Calu3 (cell line): Measurements from ENCODE around the gene FBXO42. TPM values are rescaled to one million over a fixed set of nuclear protein-coding genes. Genes with fewer than 3 reads are reported as not detected.
"Not testable (repeated sequence)": the region's sequence is repeated elsewhere in the genome, so short reads cannot be mapped to it uniquely, and the experiment has no call there.

ENCODE experiments used
- BruUV-seq: library from RNA; stranded (reverse); fragments of 400-500 nt; replicated peaks from 2 replicates; lab custom pipeline; 2021; lab: Mats Ljungman, UMichigan
- CTCF ChIA-PET: fragments of 300-600 bp; sonication (Branson Sonifier 250); formaldehyde crosslinking; loops from one replicate; lab custom pipeline; 2022; ENCODE audit warnings: antibody characterized with exemption; lab: Charles Lee
- DNase-seq: peaks from one replicate; pipeline ENCODE4 v3.0.0; 2022
- H3K27ac Mint-ChIP-seq: one replicate; pipeline ENCODE4 v1.8.0; 2022; ENCODE audit warnings: mixed read lengths; ENCODE audit not compliant: unreplicated experiment
- H3K27me3 Mint-ChIP-seq: one replicate; pipeline ENCODE4 v1.8.0; 2022; ENCODE audit warnings: mixed read lengths; ENCODE audit not compliant: unreplicated experiment
- H3K36me3 Mint-ChIP-seq: one replicate; pipeline ENCODE4 v1.8.0; 2022; ENCODE audit warnings: mild to moderate bottlenecking, moderate library complexity, mixed read lengths; ENCODE audit not compliant: insufficient read depth, unreplicated experiment
- H3K4me1 Mint-ChIP-seq: one replicate; pipeline ENCODE4 v1.8.0; 2022; ENCODE audit warnings: mild to moderate bottlenecking, low read depth, mixed read lengths; ENCODE audit not compliant: unreplicated experiment
- H3K4me3 Mint-ChIP-seq: one replicate; pipeline ENCODE4 v1.8.0; 2022; ENCODE audit warnings: mild to moderate bottlenecking, low read depth, moderate library complexity, mixed read lengths; ENCODE audit not compliant: unreplicated experiment
- H3K9me3 Mint-ChIP-seq: one replicate; pipeline ENCODE4 v1.8.0; 2022; ENCODE audit warnings: low read depth, mixed read lengths; ENCODE audit not compliant: unreplicated experiment
- intact Hi-C: fragments of 100-400 bp; cut with micrococcal nuclease; formaldehyde crosslinking; loops from one replicate; pipeline ENCODE4 v1.10.0; 2022; ENCODE audit not compliant: unreplicated experiment
- total RNA-seq: library from RNA; stranded (reverse); gene quantifications from 2 replicates; pipeline ENCODE4 v1.2.3, GENCODE V29; 2022
- TF ChIP-seq, protein P1 (sequence below): fragments of 200-600 bp; IDR thresholded peaks from one replicate; pipeline ENCODE4 v1.8.0; 2022; ENCODE audit warnings: antibody characterized with exemption; ENCODE audit not compliant: unreplicated experiment

FBXO42 gene
- total RNA-seq, 1 experiment from 2014 or later, result 10.6 TPM

DNA sequence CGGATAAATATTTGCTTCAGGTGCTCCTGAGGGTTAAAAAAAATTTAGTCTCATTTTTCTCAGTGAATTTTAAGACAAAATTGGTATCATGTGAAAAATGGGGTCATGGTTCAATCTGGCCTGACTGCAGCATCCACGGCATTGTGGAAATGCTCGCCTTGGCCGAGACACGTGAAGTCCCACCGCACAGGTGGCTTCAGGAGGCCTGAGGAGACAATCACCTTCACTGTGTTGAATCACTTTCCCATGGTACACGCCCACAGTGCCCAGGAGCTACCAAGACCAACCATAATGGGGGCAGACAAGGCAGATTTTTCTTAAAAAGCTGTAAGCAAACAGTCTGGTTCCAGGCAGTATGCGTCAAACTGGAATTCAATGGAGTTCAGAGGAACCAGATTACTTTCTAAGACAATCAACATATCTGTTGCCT lies 104.3 kb downstream of the FBXO42 start:
- CTCF ChIA-PET, result interaction anchor here (1.4 to 1.7 kb wide), 2 partner anchors 115 to 169 kb away, joined by 6 to 7 read pairs; no protein-coding TSS in a partner anchor
- peaks cover 35% of the 10 kb centered on the region for H3K4me1 Mint-ChIP-seq
- H3K27ac Mint-ChIP-seq, result peak overlapping the region; percentile 74
- no peaks in the 10 kb centered on the region for H3K27me3 Mint-ChIP-seq
- intact Hi-C loops, result no loop called here
- no peak for DNase-seq
- TF ChIP-seq, protein P1, sequence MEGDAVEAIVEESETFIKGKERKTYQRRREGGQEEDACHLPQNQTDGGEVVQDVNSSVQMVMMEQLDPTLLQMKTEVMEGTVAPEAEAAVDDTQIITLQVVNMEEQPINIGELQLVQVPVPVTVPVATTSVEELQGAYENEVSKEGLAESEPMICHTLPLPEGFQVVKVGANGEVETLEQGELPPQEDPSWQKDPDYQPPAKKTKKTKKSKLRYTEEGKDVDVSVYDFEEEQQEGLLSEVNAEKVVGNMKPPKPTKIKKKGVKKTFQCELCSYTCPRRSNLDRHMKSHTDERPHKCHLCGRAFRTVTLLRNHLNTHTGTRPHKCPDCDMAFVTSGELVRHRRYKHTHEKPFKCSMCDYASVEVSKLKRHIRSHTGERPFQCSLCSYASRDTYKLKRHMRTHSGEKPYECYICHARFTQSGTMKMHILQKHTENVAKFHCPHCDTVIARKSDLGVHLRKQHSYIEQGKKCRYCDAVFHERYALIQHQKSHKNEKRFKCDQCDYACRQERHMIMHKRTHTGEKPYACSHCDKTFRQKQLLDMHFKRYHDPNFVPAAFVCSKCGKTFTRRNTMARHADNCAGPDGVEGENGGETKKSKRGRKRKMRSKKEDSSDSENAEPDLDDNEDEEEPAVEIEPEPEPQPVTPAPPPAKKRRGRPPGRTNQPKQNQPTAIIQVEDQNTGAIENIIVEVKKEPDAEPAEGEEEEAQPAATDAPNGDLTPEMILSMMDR, result no peak
- BruUV-seq, result no TSS peak
- peaks cover 27% of the 10 kb centered on the region for H3K36me3 Mint-ChIP-seq
- H3K4me3 Mint-ChIP-seq, result no peak overlapping the region
- no peaks in the 10 kb centered on the region for H3K9me3 Mint-ChIP-seq

DNA sequence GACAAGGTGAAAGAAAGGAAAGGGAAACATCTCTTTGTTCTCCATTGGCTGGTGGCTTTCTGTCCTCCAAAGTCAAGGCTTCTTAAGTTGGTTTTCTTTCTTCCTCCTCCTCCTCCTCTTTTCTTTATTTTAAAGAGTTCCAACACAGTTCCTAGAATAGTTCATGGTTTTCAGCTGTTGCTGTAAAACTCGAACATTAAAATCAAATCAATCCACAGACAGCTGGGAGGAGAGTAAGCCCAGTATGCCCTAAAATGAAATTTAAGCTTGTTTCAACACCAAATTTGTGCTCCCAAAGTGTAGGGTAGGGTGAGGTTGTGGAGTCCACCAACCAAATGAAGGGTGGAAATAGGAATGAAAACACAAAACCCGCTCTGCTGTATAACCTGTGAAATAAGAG lies 104.8 kb downstream of the FBXO42 start:
- TF ChIP-seq, protein P1, result no peak
- H3K27ac Mint-ChIP-seq, result no peak overlapping the region
- H3K9me3 Mint-ChIP-seq, result no peaks in the 10 kb centered on the region
- H3K27me3 Mint-ChIP-seq, result no peaks in the 10 kb centered on the region
- H3K4me1 Mint-ChIP-seq, result peaks cover 35% of the 10 kb centered on the region
- intact Hi-C loops, result no loop called here
- BruUV-seq, result no TSS peak
- DNase-seq, result no peak
- CTCF ChIA-PET, result no interaction called here
- no peak overlapping the region for H3K4me3 Mint-ChIP-seq
- peaks cover 27% of the 10 kb centered on the region for H3K36me3 Mint-ChIP-seq

DNA sequence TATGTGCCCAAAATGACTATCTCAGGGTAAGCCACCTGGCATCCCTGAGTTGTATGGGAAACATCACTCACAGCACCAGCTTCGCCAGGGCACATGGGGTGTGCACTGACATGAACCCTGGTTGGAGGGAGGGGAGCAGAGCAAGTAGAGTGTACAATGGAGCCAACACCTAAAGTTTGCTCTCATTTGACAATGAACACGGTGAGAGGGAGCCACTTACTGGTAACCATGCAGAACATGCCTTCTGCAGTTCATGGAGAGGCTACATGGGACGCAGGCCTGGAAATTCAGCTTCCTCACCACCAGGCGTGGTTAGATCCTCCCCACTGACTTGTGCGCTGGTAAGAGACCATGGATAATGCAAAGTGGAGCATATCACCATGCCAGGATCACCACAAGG lies 105.3 kb downstream of the FBXO42 start:
- intact Hi-C loops, result no loop called here
- peaks cover 32% of the 10 kb centered on the region for H3K4me1 Mint-ChIP-seq
- H3K27me3 Mint-ChIP-seq, result no peaks in the 10 kb centered on the region
- no TSS peak for BruUV-seq
- H3K36me3 Mint-ChIP-seq, result peaks cover 27% of the 10 kb centered on the region
- no peak overlapping the region for H3K4me3 Mint-ChIP-seq
- no peak for DNase-seq
- CTCF ChIA-PET, result no interaction called here
- TF ChIP-seq, protein P1, result no peak
- H3K9me3 Mint-ChIP-seq, result no peaks in the 10 kb centered on the region
- H3K27ac Mint-ChIP-seq, result no peak overlapping the region

DNA sequence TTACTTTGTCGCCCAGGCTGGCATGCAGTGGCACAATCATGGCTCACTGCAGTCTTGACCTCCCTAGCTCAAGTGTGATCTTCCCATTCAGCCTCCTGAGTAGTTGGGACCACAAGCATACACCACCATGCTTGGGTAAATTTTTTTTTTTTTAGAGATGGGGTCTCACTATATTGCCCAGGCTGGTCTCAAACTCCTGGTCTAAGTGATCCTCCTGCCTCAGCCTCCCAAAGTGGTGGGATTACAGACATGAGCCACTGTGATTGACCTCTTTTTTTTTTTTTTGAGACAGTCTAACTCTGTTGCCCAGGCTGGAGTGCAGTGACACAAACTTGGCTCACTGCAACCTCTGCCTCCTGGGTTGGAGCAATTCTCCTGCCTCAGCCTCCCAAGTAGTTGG lies 106.0 kb downstream of the FBXO42 start:
- CTCF ChIA-PET, result interaction anchor here (0.7 to 1.1 kb wide), 2 partner anchors 29 to 69 kb away, joined by 3 read pairs; no protein-coding TSS in a partner anchor
- H3K9me3 Mint-ChIP-seq, H3K27me3 Mint-ChIP-seq, H3K27ac Mint-ChIP-seq, intact Hi-C loops, DNase-seq, H3K4me3 Mint-ChIP-seq, BruUV-seq: not testable (repeated sequence)
- peaks cover 27% of the 10 kb centered on the region for H3K36me3 Mint-ChIP-seq
- H3K4me1 Mint-ChIP-seq, result peaks cover 26% of the 10 kb centered on the region

DNA sequence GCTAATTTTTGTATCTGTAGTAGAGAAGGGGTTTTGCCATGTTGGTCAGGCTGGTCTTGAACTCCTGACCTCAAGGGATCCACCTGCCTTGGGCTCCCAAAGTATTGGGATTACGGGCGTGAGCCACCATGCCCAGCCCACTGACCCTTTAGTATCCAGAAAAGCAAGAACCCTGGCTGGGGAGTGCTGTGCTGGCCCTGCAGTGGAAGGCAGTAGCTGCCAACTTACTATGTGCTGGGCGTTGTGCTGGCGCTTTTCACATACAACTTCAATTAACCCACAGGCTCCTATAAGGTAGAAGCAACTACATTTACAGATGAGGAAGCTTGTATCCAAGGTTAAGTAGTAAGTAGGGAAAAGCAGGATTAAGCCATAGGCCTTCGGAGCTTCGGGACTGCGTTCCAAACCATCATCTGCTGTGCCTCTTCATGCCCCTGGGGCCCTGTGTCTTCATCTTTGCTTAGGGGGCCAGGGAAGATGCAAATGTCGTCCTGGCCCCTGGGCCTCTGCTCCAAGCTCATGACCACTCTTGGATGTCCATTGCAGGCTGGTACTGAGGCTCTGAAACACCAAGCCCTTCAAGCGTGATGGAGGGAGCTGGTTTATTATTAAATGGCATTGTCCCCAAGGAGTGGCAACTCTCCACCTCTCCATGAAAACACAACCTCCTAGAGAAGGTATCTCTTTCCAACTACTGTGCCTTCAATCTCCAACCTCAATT lies 106.6 kb downstream of the FBXO42 start:
- Mint-ChIP-seq H3K27me3 (no peaks in the 10 kb centered on the region), H3K4me3 (no peak overlapping the region), H3K4me1 (peaks cover 26% of the 10 kb centered on the region), H3K9me3 (no peaks in the 10 kb centered on the region), H3K27ac (no peak overlapping the region), H3K36me3 (peaks cover 27% of the 10 kb centered on the region)
- TF ChIP-seq, protein P1, result no peak
- BruUV-seq, result no TSS peak
- no peak for DNase-seq
- intact Hi-C loops, result loop anchor here (2.0 kb wide), 1 partner anchor 167 kb away; no protein-coding TSS in a partner anchor
- CTCF ChIA-PET, result interaction anchor here (0.7 to 1.2 kb wide), 3 partner anchors 29 to 70 kb away, joined by 3 read pairs; no protein-coding TSS in a partner anchor
